LNCaP clone FGC (cell line): Measurements from ENCODE around the gene CPNE4.

Source experiments
- DNase-seq: peaks from one replicate; pipeline ENCODE4 v3.0.0-alpha.2; 2011; ENCODE audit warnings: low read depth
- H3K4me3 ChIP-seq: 2 replicates; pipeline ENCODE4 v1.5.1; 2011; ENCODE audit warnings: mild to moderate bottlenecking, low read depth, low read length, control low read depth
- TF ChIP-seq, protein P1 (sequence below): IDR thresholded peaks from 2 replicates; pipeline ENCODE4 v1.5.1; 2012; ENCODE audit warnings: mild to moderate bottlenecking; ENCODE audit not compliant: control insufficient read depth, insufficient read depth; ENCODE audit errors: extremely low read depth

Gene CPNE4

GRCh38 chr3:131716007-131716406, 318.8 kb downstream of the CPNE4 start:
- DNase-seq: no peak
- no peak overlapping the region for H3K4me3 ChIP-seq
- TF ChIP-seq, protein P1, sequence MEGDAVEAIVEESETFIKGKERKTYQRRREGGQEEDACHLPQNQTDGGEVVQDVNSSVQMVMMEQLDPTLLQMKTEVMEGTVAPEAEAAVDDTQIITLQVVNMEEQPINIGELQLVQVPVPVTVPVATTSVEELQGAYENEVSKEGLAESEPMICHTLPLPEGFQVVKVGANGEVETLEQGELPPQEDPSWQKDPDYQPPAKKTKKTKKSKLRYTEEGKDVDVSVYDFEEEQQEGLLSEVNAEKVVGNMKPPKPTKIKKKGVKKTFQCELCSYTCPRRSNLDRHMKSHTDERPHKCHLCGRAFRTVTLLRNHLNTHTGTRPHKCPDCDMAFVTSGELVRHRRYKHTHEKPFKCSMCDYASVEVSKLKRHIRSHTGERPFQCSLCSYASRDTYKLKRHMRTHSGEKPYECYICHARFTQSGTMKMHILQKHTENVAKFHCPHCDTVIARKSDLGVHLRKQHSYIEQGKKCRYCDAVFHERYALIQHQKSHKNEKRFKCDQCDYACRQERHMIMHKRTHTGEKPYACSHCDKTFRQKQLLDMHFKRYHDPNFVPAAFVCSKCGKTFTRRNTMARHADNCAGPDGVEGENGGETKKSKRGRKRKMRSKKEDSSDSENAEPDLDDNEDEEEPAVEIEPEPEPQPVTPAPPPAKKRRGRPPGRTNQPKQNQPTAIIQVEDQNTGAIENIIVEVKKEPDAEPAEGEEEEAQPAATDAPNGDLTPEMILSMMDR: no peak

DNA sequence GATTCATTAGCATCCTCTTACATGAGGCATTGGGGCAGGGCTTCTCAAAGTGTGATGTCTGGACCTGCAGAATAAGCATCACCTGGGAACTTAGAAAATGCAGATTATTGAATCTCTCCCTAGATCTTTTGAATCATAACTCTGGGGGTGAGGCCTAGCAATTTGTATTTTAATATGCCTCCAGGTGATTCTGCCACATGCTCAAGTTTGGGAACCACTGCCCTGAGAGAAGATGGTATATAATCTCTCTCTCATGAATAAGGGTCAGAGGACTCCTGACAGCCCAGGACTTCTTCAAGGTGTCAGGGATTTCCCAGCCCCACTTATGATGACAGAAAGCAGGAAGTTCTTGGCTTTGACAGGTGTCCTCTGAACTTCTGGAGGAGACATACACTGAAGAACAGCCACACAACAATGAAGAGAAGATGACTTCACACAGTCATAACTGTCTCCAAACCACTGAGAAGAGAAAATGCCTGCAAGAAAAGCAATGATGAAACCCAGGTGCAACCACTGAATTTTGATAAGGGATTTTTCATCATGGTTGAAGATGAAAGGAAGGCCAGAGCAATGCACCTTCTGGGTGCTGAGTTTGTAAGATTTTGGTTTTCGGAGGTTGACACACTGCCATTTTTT, 320.1 kb downstream of the CPNE4 start:
- no peak for DNase-seq
- TF ChIP-seq, protein P1: no peak
- no peak overlapping the region for H3K4me3 ChIP-seq

- DNase-seq: no peak
- TF ChIP-seq, protein P1: no peak
- no peak overlapping the region for H3K4me3 ChIP-seq
These were observed 321.2 kb downstream of the CPNE4 start for GRCh38 chr3:131713416-131714123.

GRCh38 chr3:131712662-131713061, 322.2 kb downstream of the CPNE4 start:
- DNase-seq: no peak
- TF ChIP-seq, protein P1: no peak
- H3K4me3 ChIP-seq: no peak overlapping the region

- TF ChIP-seq, protein P1: no peak
- no peak for DNase-seq
- no peak overlapping the region for H3K4me3 ChIP-seq
These were observed 323.6 kb downstream of the CPNE4 start for GRCh38 chr3:131711114-131711768.

GRCh38 chr3:131708241-131708640, 326.6 kb downstream of the CPNE4 start:
- no peak overlapping the region for H3K4me3 ChIP-seq
- TF ChIP-seq, protein P1: no peak
- DNase-seq: no peak
